Measurements from ENCODE around the gene GIPC2.
A peak's percentile ranks its signal among the peaks of the same experiment; 100 is the strongest.
"Not testable (repeated sequence)": the region's sequence is repeated elsewhere in the genome, so short reads cannot be mapped to it uniquely, and the experiment has no call there.

The GIPC2 gene, protein sequence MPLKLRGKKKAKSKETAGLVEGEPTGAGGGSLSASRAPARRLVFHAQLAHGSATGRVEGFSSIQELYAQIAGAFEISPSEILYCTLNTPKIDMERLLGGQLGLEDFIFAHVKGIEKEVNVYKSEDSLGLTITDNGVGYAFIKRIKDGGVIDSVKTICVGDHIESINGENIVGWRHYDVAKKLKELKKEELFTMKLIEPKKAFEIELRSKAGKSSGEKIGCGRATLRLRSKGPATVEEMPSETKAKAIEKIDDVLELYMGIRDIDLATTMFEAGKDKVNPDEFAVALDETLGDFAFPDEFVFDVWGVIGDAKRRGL

DNA sequence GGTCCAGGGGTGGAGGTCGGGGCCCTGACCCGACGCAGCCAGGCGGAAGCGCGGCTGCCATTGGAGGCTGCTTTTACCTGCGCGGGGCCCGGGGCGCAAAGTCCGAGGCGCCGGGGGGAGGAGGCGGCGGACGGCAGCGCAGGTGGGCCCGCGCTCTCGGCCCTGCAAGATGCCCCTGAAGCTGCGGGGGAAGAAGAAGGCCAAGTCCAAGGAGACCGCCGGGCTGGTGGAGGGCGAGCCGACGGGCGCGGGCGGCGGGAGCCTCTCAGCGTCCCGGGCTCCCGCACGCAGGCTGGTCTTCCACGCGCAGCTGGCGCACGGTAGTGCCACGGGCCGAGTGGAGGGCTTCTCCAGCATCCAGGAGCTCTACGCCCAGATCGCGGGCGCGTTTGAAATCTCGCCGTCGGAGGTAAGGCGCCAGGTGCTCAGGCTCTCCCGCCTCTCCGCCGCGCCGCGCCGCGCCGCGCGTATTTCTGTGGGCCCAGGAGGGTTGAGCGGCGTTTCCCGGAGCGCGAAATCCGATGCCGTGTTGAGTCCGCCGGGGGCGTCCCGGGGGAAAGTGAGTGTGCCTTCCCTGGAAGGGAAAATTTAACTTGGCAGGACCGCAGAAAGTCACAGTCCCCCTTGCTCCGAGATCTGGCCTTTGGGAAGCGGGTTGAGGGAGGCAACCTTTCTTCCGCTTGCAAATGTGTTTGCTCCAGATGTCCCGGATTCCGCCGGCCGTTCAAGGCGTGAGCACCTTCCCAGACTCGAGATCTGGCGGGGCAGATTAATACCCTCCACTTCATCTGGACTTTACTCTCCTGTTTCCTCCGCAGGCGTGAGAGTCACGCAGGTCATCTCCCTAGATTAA is at the start of gene GIPC2:
Gene GIPC2, plus strand, starts transcription at position 41 of the 853 bp plus-strand sequence. Its CDS starts 129 bp downstream, at position 170.
- DNase-seq, result no peak

DNA sequence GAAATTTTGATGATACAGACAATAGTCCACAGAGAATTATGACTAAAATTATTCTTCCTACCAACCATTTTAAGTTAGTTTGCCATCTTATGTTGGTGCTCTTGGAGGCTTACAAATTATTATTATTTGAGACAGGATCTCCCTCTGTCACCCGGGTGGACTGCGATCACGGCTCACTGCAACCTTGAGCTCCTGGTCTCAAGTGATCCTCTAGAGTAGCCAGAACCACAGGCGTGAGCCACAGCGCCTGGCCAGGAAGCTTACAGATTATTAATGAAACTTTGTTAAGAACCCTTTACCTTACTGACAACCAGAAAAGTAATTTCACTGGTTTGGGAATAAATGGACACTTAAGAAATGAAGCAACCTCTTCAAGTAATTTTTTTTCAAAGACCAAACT is 49.0 kb upstream of the GIPC2 start:
- no peak for DNase-seq

DNA sequence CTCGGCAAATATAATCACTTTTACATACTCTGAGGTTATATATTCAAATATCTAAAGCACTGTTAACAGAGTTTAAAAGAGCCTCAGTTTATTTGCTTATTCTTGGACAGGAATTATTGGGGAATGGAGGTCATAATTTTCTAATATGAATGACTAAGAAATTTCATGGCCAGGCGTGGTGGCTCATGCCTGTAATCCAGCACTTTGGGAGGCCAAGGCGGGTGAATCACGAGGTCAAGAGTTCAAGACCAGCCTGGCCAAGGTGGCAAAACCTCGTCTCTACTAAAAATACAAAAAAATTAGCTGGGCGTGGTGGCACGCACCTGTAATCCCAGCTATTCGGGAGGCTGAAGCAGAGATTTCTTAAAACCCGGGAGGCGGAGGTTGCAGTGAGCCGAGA is 45.2 kb upstream of the GIPC2 start:
- DNase-seq, result not testable (repeated sequence)

DNA sequence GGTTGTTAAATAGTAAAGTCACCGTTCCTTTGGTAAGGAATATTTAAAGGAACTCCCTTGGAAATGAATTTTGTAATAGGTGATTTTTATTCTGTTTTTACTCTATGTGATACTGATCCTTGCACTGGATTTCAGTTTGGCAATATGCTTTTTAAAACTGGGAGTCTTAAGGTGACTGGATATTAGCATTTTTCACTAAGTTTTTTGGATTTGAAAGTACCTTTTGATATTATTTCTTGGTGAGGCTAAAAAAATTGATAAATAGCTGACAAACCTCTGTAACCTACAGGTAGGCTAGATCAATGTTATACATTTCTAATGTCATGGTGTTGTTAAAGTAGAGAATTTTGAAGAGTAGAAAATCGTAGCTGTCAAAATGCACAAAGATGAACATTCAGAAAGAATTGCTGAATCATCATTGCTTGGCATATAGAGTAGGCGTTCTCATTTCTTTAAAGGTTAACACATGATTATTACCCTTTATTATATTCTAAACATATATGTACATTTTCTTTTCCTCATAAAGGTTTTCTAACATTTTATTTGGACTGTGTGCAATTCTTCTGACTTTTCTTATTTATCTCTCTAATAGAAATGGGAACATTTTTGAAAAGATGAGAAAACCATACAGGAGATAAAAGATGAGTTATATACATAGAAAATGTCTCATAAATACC is 42.6 kb upstream of the GIPC2 start:
- DNase-seq, result peak in 1 of 2 donors; percentile 19

DNA sequence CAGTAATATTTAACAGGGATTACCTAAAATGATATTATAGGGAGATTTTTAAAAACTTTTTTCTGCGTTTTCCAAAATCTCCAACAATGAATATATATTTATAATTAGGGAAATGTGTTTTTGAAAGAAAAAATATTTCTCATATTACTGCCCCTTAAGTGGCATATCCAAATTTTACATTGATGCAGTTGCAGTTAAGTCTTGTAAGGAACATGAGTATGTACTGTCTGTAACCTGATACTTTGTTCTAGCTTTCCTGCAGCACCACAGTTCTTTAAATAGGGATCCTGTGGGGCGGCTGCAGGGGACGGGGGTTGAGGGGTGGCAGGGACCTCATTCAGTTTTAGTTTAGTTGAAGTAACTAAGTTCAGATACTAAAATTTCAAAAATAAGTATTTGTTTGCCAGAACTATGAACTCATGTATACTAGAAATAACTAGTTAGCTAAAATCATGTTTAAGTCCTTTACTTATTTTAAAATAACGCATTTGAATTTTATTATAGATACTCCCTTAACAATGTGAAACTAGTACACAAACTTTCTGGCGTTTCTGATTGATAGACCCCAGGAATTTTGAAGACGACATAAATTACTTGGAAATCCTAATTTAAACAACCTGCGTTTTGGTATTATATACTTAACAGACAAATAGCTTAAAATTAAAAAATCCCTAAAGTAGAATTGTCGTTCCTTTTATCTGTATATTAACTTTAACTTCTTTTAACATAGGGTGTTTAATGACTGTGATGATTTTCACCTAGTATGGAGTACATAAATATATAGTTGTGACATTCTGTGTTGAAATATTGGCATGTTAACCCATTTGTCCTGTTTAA is 41.7 kb upstream of the GIPC2 start:
- DNase-seq, result peak in 1 of 2 donors; percentile 52

DNA sequence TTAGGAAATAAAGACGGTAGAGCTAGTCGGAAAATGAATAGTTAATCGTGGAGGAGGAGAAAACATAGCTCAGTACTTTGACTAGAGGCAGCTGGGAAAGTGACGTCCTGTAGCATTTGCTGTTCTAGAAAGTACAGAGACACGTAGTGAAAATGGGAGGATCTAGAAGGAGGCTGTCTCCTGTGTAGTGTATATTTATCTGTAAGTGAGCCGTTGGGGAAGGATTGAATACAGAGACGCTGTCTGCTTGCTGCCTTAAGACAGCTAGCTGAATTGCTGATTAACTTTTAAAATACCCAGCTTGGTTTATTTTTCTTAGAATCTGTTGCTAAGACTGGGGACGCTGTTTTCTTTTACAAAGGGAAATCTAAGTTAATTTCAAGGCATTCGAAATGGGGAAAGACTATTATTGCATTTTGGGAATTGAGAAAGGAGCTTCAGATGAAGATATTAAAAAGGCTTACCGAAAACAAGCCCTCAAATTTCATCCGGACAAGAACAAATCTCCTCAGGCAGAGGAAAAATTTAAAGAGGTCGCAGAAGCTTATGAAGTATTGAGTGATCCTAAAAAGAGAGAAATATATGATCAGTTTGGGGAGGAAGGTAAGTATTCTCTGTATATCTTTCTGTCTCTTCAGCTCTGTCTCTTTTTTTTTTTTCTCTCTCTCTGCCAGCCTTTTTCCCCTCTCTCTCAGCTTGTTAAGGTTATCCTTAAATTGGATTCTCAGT is 40.9 kb upstream of the GIPC2 start, which contains the start of gene DNAJB4:
Gene DNAJB4, plus strand, starts transcription at position 221 of the 729 bp plus-strand sequence. Its CDS starts 172 bp downstream, at position 393.
- DNase-seq, result peak; percentile 88 to 95

DNA sequence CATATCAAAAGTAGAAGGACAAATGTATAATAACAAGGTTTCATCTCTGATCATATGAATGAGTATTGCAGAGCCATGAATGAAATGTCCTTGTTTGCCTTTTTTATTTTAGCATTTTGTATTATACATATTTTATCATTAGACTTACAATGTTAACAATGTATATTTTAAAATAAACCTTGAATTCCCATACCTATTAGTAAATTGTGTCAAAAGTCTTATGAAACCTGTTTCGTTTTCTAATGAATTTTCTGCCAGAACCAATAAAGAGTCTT is 40.4 kb upstream of the GIPC2 start:
- DNase-seq, result no peak

DNA sequence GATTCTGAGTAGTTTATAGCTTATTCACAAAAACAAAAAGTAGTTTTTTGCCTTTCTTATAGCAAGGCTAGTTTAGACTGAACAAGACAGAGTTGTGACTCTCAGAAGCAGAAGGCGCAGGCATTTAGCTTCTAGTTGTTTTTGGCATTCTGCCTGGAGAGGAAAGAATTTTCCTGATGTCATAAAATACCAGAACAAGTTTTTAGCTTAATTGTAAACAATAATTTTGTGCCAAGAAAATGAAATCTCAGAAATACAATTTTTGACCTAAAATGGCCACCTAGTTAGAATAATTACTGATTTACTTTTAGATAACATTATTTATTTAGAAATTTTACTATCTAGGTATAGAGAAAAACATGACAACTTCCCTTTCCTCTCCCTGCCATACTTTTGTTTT is 40.0 kb upstream of the GIPC2 start:
- peak in 1 of 2 donors; percentile 34 for DNase-seq

DNA sequence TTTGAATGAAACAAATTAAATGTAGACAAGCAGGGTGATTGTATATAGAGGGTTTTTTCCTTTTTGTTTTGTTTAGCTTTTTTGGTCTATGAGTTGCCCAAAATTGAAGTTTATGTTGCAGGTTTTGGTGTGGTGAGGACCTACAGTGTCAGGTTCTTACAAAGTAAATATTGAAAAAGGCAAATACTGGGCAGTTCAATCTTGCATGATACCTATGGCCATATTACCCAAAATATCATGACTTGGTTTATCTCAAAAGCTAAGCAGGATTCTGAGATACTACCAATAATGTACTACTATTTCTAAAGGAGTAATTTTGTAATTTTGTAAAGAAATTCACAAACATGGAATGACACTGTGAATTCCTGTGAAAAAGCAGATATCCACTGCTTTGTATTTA is 39.2 kb upstream of the GIPC2 start:
- DNase-seq, result no peak

DNA sequence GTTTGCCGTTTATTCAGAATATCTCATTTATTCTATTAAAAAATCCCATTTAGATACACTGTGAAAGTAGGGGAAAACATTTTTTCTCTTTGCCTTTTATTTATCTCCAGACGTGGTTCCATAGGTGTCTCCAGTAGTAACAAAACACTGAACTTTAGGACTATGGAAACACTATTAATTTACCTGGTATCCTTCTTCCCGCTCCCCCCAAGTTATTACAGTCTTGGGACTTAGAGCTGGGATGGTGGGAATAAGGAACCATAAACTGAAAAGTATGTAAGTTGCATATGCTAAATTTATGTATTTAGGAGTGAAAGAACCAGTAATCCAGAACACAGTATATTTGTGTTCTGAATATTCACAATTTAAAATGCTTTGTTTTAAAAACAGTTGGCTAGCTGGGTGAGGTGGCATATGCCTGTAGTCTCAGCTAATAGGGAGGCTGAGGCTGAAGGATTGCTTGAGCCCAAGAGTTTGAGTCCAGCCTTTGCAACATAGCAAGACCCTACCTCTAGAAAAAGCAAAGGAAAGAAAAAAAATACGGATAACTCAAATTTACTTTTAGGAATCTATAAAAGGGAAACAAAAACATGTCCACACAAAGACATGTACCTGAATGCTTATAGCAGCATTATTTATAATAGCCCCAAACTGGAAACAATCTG is 38.0 kb upstream of the GIPC2 start:
- no peak for DNase-seq

DNA sequence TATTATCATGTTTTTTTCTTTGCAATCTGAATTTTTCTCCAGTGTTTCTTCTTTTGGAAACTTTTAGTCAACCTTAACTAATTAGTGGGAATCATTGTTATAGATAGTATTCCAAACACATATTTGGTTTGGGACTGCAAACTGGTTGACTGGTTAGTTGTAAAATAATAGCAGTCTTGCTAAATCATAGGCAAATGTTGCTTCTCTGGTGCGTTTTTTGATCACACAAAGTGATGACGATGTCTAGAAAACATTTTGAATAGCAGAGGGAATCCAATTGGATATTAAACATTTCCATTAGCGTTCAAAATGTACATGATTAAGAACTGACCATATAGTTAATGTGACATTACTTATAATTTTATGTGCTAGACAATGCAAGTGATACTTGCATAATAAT is 36.5 kb upstream of the GIPC2 start:
- DNase-seq, result no peak

DNA sequence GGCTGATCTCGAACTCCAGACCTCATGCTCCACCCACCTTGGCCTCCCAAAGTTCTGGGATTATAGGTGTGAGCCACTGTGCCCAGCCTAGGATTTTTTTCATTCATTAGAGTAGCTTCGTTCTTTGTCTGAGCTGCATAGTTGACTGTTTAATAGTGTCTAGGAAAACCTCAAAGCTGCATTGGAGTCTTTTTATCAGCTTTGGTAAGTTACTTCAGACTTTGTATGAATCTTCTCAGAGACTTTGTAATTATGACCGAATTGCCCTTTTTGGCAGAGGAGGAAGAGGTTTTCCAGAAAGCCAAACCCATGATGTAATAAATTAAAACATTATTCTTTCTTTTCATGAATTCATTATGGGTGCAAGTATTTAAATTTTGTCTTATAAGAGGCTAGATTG is 35.9 kb upstream of the GIPC2 start:
- no peak for DNase-seq

DNA sequence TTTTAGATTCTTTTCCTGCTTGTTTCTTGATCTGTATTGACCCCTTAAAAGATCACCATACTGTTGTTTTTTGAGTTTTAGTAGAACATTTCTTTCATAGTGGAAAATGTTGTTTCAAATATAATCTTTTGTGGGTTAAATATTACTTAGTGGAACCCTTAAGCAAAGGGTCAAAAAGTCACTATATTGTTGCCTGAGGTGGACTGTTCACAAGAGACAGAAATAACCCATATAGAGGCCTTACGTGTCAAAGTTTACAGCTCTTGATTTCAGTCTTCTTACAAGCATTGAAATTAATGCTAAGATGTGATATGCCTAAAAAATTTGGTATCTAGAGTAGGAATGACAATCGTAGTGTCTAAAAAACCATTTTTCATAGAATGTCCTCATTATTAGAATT is 34.7 kb upstream of the GIPC2 start:
- DNase-seq, result no peak

DNA sequence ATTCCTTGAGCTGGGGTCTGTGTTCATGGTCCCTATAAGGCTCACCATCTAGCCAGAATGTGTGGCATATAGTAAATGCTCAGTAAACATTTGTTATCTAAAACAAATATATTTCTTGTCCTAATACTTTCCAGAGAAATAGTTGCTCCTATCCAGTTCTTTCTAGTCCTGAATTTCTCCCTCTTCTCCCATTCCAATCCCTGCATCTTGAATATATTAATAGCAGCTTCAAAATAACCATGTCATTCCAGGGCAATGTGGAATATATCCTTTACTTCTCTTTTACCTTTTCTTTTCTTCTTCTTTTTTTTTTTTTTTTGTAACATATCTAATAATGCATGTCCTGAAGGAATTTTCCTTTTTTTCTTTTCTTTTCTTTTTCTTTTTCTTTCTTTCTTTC is 30.6 kb upstream of the GIPC2 start:
- DNase-seq, result no peak

DNA sequence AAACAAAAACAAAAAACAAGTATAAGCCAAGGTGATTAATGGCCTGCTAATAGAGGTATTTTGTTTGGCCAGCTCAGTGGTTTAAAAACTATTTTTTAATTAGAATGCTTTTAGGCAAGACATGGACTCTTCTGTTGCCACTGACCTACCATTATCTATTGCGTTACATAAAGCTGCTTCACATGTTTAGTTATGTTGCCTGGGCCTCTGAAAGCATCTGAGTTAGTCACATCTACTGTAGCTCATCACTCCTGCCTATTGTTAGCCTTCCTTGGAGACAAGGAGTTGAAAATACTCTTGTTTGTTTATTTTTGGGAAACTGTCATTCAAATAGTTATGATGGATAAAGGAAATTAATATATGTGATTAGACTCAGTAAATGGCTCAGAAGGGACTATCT is 26.7 kb upstream of the GIPC2 start:
- DNase-seq, result no peak

DNA sequence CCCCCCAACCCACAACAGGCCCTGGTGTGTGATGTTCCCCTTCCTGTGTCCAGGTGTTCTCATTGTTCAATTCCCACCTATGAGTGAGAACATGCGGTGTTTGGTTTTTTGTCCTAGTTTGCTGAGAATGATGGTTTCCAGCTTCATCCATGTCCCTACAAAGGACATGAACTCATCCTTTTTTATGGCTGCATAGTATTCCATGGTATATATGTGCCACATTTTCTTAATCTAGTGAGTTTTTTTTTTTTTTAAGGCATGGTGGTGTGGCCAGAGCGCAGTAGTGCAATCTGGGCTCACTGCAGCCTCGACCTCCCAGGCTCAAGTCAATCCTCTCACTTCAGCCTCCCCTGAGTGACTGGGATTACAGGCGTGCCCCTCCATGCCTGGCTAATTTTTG is 24.6 kb upstream of the GIPC2 start:
- DNase-seq, result not testable (repeated sequence)

DNA sequence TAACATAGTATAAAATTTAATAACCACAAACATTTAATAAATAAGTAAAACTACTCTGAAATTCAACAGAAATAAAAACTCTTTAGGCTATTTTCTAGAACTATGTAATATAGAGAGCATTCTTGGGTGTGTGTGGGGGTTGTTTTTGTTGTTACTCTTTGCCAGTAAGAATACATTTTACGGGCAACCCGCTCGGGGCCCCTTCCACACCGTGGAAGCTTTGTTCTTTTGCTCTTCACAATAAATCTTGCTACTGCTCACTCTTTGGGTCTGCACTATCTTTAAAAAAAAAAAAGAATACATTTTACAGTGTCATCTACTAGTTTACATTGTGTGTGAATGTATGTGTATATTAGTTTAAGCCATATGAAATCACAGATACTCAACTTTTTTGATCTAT is 16.0 kb upstream of the GIPC2 start:
- no peak for DNase-seq

DNA sequence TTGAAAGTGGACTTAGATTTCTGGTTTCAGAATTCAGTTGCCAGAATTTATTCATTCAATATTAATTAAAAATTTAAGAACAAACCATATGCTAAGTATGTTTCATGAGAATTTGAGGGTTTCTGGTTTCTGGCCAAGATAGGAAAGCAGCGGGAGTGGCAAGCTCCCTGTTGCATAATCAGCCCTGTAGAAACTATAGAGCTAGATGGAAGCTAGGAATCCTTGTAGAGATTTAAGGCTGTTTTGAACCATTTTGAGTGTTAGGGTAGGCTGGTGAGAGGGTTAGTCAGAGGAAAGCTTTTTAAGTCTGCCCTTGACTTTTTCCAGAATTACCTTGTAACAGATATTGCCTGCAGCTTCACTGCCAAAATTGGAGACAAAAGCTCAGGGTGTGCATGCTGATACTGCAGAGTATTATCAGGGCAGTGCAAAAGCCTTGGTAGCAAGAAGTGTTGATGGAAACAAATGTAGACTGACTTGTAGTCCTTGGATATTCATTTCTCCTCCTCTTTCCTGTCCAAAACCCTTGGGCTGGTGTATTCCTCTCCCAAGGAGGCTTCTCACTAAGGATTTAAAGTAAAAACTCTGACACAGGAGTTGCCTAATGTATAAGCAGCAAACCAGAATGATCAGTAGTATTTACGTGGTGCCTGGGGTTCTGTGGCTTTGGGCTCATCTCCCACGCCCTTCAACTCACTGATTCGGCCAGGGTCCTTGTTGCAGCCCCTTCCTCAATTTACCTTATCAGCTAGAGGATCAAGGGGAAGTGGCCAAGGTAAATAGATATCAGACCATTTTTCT is 12.6 kb upstream of the GIPC2 start:
- DNase-seq, result no peak

DNA sequence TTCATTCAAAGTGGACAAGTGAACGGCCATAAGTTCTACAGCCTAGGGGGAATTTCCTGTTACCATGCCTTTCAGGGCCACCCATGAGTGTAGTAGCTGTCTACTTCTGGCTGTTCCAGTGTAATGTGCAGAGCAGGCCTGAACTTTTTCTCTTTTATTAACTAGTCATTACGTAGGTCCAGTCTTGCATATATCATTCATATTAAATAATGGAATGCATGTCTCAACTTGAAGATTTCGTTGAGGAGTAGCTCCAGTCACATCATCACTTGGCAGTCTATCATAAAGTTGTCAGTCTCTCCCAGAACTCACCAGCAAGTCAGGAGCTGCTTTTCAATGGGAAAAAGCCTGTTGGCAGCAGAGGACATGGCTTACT is 12.0 kb upstream of the GIPC2 start:
- DNase-seq, result no peak

DNA sequence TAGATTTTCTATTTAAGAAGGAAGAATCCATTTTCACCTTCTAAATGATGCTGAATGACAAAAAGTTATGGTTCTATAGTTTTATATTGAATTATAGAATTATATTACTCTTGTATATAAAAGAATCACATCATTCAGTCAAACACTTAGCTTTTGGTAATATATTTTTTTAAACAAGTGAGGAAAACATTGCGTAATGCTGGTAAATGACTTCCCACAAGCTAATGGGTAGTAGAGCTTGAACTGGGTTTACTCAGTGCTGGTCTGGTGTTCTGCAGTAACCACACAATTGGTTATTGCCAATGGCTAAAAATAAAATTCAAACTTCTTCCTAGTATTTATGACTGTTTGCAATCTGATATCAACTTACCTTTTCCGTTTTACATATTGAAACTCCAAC is 10.6 kb upstream of the GIPC2 start:
- no peak for DNase-seq

DNA sequence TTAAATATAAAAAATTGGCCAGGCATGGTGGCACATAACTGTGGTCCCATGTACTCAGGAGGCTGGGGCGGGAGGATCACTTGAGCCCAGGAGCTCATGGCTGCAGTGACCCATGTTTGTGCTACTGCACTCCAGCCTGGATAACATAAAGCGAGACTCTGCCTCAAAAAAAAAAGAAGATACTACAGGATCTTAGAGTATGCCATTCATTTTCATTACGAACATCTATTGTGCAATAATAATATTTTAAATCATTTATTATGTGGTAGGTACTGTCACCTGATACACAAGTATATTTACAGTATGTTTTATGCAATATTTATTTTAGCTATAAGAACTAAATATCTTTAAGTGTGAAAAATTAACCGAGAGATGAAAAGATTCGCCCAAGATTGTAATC is 9.3 kb upstream of the GIPC2 start:
- no peak for DNase-seq

All from CD4-positive, alpha-beta T cell treated with Interleukin-4 for 1 hour (primary cell).